Measurements from ENCODE around the gene CSPG5. TPM values are rescaled to one million over a fixed set of nuclear protein-coding genes. Genes with fewer than 3 reads are reported as not detected.

Gene CSPG5
- polyA plus RNA-seq, 2 of the 4 experiments (the other 2 are of a cell fraction) = 0.14 to 0.93 TPM

GRCh38 chr3:47553407-47553806 lies 25.3 kb downstream of the CSPG5 start:
- no peak for FAIRE-seq
- Histone ChIP-seq H3K27ac (no peak overlapping the region), H3K4me3 (no peak overlapping the region), H3K9me3 (peaks cover 5% of the 10 kb centered on the region; the same call in 1 of the 3 replicates), H3K4me2 (no peak overlapping the region), H3K4me1 (no peaks in the 10 kb centered on the region)
- TF ChIP-seq HES2 (IDR thresholded peaks at IDR 0.05) = no peak
- TF ChIP-seq ESRRA (IDR thresholded peaks at IDR 0.05; ENCODE audit: borderline replicate concordance, low read length) = no peak
- TF ChIP-seq PHF8 (IDR thresholded peaks at IDR 0.05; ENCODE audit: borderline replicate concordance, low read depth) = no peak
- TF ChIP-seq ZC3H11A (IDR thresholded peaks at IDR 0.05) = no peak
- TF ChIP-seq HMGXB4 (CRISPR knock-in tag; IDR thresholded peaks at IDR 0.05; ENCODE audit: borderline replicate concordance) = no peak
- TF ChIP-seq KDM5A (IDR thresholded peaks at IDR 0.05) = no peak
- no peak for TF ChIP-seq SREBF2 (IDR thresholded peaks at IDR 0.05)
- TF ChIP-seq NFE2L2 (conservative IDR thresholded peaks at IDR 0.05; ENCODE audit: low read length) = no peak
- no peak for TF ChIP-seq POLR2A (IDR thresholded peaks at IDR 0.05; ENCODE audit: low read length)
- no peak for TF ChIP-seq POLR2AphosphoS2 (conservative IDR thresholded peaks at IDR 0.05; ENCODE audit: low read length)
- no peak for TF ChIP-seq NR3C1 (IDR thresholded peaks at IDR 0.05)
- TF ChIP-seq HDAC2 (IDR thresholded peaks at IDR 0.05) = no peak
- TF ChIP-seq RAD21 (conservative IDR thresholded peaks at IDR 0.05 in 1 of 2, IDR thresholded peaks at IDR 0.05 in 1 of 2) = no peak
- TF ChIP-seq HOXB13 (CRISPR knock-in tag; IDR thresholded peaks at IDR 0.05; ENCODE audit: low read depth) = no peak
- TF ChIP-seq CHD4 (IDR thresholded peaks at IDR 0.05; ENCODE audit: borderline replicate concordance) = no peak
- no peak for TF ChIP-seq HOXB5 (CRISPR knock-in tag; IDR thresholded peaks at IDR 0.05)
- no peak for TF ChIP-seq HOXA7 (CRISPR knock-in tag; IDR thresholded peaks at IDR 0.05)
- DNase-seq (ENCODE audit: low read depth in 1 of 2, low spot score in 1 of 2) = no peak
- WGBS (ENCODE audit: missing lambda C conversion rate) = 75% methylated on average over 7 of the region's 7 CpGs
- ChIA-PET POLR2A (no interaction called here), CTCF (interaction anchor here (0.6 kb wide), 2 partner anchors 78 to 80 kb away, joined by 3 read pairs; no protein-coding TSS in a partner anchor)
- no peak for ATAC-seq

- ChIA-PET POLR2A (no interaction called here), CTCF (interaction anchor here (0.5 to 1.7 kb wide), 2 partner anchors 20 to 165 kb away, joined by 3 to 4 read pairs; no protein-coding TSS in a partner anchor)
- no peak for TF ChIP-seq KDM5A (IDR thresholded peaks at IDR 0.05)
- TF ChIP-seq CEBPB (IDR thresholded peaks at IDR 0.05) = no peak
- no peak for TF ChIP-seq FOSB (CRISPR knock-in tag; IDR thresholded peaks at IDR 0.05)
- TF ChIP-seq ATOH8 (CRISPR knock-in tag; IDR thresholded peaks at IDR 0.05; ENCODE audit: low read depth) = no peak
- no peak for TF ChIP-seq HDAC2 (IDR thresholded peaks at IDR 0.05)
- TF ChIP-seq ZC3H11A (IDR thresholded peaks at IDR 0.05) = no peak
- TF ChIP-seq USF2 (IDR thresholded peaks at IDR 0.05) = no peak
- no peak for TF ChIP-seq ELK1 (IDR thresholded peaks at IDR 0.05; ENCODE audit: low read depth, low read length)
- no peak for TF ChIP-seq CHD2 (IDR thresholded peaks at IDR 0.05; ENCODE audit: low read length, partially characterized antibody)
- no peak for TF ChIP-seq ZSCAN20 (CRISPR knock-in tag; IDR thresholded peaks at IDR 0.05)
- FAIRE-seq (no peak), ATAC-seq (peak in 1 of 2 experiments; percentile 39; a peak in 1 of 6 replicates), DNase-seq (ENCODE audit: low read depth in 1 of 2, low spot score in 1 of 2) (no peak)
- H3K4me2 ChIP-seq = no peak overlapping the region
- H3K27ac ChIP-seq = no peak overlapping the region
- H3K4me1 ChIP-seq = no peaks in the 10 kb centered on the region
- H3K4me3 ChIP-seq = no peak overlapping the region
- WGBS (ENCODE audit: missing lambda C conversion rate) = 75% methylated on average over 14 of the region's 21 CpGs
- H3K9me3 ChIP-seq = no peaks in the 10 kb centered on the region
Observed at GRCh38 chr3:47542471-47543173, 36.0 kb downstream of the CSPG5 start.

Data from A549 (cell line).